ENCODE measurements around the gene FAM222B. TPM values are rescaled to one million over a fixed set of nuclear protein-coding genes. Genes with fewer than 3 reads are reported as not detected.
A peak's percentile ranks its signal among the peaks of the same experiment; 100 is the strongest.

FAM222B gene
- total and polyA plus RNA-seq, 9 of the 15 experiments (the other 6 are each of a cell fraction or from before 2014, with no cell fraction given): 4.0 to 34.6 (median 7.5) TPM

DNA sequence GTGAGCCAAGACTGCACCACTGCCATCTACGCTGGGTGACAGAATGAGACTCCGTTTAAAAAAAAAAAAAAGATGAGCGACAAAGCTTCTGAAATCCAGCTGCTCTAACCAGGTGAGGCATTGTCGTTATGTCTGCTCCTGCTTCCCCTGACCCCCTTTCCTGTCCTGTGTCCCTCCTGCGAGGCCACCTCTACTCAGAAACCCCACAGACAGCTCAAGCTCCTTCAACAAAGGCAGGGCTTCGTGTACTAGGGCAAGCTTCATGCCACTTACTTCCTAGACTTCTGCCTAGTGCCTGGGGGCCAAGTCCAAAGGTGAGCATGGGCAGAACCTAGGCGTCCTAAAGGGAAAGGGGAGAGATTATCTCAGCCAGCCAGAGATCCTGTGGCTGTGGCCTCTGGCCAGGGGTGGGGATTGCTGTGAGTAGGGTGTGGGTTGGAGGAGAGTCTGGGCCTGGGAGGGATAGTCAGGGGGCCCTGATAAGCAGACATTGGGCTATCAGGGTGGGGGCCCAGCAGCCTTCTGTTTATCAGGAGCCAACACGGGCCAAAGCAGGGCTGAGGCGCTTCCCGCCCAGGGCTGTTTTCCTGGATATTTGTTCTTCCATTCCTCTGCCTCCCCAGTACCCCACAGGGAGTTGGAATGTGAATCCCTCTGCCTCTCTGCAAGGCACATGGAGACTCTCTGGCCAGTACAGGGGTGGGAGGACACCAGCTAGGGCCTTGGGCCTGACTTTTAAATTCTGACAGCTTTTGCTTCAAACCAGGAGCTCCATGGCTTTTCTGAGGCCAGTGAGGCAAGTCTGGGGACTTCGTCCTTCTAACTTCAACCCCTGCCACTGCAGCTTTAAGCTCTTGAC lies 22.6 kb upstream of the FAM222B start (continued):
- TF ChIP-seq, protein P1, sequence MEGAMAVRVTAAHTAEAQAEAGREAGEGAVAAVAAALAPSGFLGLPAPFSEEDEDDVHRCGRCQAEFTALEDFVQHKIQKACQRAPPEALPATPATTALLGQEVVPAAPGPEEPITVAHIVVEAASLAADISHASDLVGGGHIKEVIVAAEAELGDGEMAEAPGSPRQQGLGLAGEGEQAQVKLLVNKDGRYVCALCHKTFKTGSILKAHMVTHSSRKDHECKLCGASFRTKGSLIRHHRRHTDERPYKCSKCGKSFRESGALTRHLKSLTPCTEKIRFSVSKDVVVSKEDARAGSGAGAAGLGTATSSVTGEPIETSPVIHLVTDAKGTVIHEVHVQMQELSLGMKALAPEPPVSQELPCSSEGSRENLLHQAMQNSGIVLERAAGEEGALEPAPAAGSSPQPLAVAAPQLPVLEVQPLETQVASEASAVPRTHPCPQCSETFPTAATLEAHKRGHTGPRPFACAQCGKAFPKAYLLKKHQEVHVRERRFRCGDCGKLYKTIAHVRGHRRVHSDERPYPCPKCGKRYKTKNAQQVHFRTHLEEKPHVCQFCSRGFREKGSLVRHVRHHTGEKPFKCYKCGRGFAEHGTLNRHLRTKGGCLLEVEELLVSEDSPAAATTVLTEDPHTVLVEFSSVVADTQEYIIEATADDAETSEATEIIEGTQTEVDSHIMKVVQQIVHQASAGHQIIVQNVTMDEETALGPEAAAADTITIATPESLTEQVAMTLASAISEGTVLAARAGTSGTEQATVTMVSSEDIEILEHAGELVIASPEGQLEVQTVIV (CRISPR knock-in tag; IDR thresholded peaks at IDR 0.05; ENCODE audit: borderline replicate concordance): no peak
- TF ChIP-seq SMAD2 (IDR thresholded peaks at IDR 0.05; ENCODE audit: low read depth, low read length) (no peak), GTF2F1 (IDR thresholded peaks at IDR 0.05; ENCODE audit: low read depth, low read length) (no peak), EP400 (IDR thresholded peaks at IDR 0.05) (peak; percentile 80), CREB1 (IDR thresholded peaks at IDR 0.05) (peak; percentile 88), CREB1 (CRISPR knock-in tag; IDR thresholded peaks at IDR 0.05) (peak; percentile 14; the same call in 1 of the 2 replicates), SPI1 (IDR thresholded peaks at IDR 0.05; ENCODE audit: borderline replicate concordance, low read depth, low read length) (no peak), MTA1 (IDR thresholded peaks at IDR 0.05; ENCODE audit: borderline replicate concordance) (peak; percentile 92), CBX1 (IDR thresholded peaks at IDR 0.05; ENCODE audit: low read depth) (no peak), NFE2 (IDR thresholded peaks at IDR 0.05; ENCODE audit: low read depth) (peak; percentile 35; the same call in 1 of the 2 replicates), FOXA3 (CRISPR knock-in tag; conservative IDR thresholded peaks at IDR 0.05 in 1 of 2, IDR thresholded peaks at IDR 0.05 in 1 of 2) (peak; percentile 48 to 59; a peak in 2 of 4 replicates), BACH1 (tag; IDR thresholded peaks at IDR 0.05) (no peak), HDAC3 (IDR thresholded peaks at IDR 0.05; ENCODE audit: borderline replicate concordance, partially characterized antibody) (peak; percentile 99), ARID2 (IDR thresholded peaks at IDR 0.05) (no peak), EWSR1 (IDR thresholded peaks at IDR 0.05; ENCODE audit: borderline replicate concordance, low read depth, partially characterized antibody) (no peak), ZFP36 (IDR thresholded peaks at IDR 0.05; ENCODE audit: low read depth, low read length, partially characterized antibody) (peak; percentile 20), SLC30A9 (CRISPR knock-in tag; IDR thresholded peaks at IDR 0.05) (no peak), NR4A1 (CRISPR knock-in tag; IDR thresholded peaks at IDR 0.05) (0 out of 2 replicates have a peak, but pooled peaks have one; percentile 67), NR4A1 (tag; IDR thresholded peaks at IDR 0.05) (peak; percentile 97)
- TF ChIP-seq, protein P2, sequence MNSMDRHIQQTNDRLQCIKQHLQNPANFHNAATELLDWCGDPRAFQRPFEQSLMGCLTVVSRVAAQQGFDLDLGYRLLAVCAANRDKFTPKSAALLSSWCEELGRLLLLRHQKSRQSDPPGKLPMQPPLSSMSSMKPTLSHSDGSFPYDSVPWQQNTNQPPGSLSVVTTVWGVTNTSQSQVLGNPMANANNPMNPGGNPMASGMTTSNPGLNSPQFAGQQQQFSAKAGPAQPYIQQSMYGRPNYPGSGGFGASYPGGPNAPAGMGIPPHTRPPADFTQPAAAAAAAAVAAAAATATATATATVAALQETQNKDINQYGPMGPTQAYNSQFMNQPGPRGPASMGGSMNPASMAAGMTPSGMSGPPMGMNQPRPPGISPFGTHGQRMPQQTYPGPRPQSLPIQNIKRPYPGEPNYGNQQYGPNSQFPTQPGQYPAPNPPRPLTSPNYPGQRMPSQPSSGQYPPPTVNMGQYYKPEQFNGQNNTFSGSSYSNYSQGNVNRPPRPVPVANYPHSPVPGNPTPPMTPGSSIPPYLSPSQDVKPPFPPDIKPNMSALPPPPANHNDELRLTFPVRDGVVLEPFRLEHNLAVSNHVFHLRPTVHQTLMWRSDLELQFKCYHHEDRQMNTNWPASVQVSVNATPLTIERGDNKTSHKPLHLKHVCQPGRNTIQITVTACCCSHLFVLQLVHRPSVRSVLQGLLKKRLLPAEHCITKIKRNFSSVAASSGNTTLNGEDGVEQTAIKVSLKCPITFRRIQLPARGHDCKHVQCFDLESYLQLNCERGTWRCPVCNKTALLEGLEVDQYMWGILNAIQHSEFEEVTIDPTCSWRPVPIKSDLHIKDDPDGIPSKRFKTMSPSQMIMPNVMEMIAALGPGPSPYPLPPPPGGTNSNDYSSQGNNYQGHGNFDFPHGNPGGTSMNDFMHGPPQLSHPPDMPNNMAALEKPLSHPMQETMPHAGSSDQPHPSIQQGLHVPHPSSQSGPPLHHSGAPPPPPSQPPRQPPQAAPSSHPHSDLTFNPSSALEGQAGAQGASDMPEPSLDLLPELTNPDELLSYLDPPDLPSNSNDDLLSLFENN (IDR thresholded peaks at IDR 0.05; ENCODE audit: low read depth in 2 of 2, low read length in 2 of 2): peak in 1 of 2 experiments; percentile 99; a peak in 2 of 4 replicates
- TF ChIP-seq, protein P3, sequence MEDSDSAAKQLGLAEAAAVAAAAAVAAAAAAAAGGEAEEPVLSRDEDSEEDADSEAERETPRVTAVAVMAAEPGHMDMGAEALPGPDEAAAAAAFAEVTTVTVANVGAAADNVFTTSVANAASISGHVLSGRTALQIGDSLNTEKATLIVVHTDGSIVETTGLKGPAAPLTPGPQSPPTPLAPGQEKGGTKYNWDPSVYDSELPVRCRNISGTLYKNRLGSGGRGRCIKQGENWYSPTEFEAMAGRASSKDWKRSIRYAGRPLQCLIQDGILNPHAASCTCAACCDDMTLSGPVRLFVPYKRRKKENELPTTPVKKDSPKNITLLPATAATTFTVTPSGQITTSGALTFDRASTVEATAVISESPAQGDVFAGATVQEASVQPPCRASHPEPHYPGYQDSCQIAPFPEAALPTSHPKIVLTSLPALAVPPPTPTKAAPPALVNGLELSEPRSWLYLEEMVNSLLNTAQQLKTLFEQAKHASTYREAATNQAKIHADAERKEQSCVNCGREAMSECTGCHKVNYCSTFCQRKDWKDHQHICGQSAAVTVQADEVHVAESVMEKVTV (CRISPR knock-in tag; IDR thresholded peaks at IDR 0.05): 0 out of 2 replicates have a peak, but pooled peaks have one; percentile 24

Data from K562 (cell line).